GM23248 (cell line): ENCODE results near the gene PEAK3.

Experiments used
- EZH2 ChIP-seq: fragments of 200-600 bp; sonication (generic); IDR thresholded peaks from 2 replicates; pipeline ENCODE4 v1.6.1; 2018; ENCODE audit warnings: antibody characterized with exemption, mild to moderate bottlenecking; ENCODE audit not compliant: insufficient read depth, poor library complexity, severe bottlenecking
- EZH2phosphoT487 ChIP-seq: fragments of 200-600 bp; sonication (generic); IDR thresholded peaks from 2 replicates; pipeline ENCODE4 v1.6.1; 2018; ENCODE audit warnings: antibody characterized with exemption, moderate library complexity, mild to moderate bottlenecking, low read depth; ENCODE audit not compliant: insufficient read depth

DNA sequence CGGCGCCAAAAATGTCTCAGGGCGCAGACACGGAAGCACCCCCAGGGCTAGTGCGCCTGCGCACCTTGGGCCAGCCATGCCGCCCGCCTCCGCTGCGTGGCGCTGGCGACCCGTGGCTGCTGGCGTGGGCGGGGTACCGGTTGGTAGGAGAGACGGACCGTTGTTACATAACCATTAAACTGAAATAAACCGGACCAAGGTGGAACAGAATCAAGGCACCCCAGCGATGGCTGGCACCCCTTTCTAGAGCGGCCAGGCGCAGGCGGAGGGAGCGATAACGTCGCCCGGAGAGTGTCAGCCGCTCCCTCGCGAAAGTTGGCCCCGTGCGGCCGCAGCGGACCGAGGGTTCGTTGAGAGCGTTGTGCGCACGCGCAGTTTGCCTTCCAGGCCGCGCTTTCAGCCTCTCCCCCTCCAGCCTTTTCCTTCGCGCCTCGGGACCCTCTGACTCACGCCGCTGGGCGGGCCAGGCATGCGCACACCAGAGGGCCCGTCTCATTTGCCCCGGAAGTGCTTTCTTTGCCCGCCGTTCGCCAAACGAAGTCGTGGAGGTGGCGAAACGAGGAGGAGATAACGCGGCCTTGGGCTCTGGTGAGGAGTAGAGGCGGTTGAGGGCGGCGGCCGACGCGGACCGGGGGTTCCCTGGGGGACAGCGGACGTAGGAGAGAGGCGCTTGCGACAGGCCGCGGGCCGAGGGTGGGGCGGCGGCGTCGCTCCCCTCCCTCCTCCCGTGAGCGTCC, 45.5 kb downstream of the PEAK3 start, which contains the start of the genes PLEKHJ1 and SF3A2:
- TF ChIP-seq EZH2phosphoT487 (no peak), EZH2 (no peak)
